KMS-11 (cell line): Measurements from ENCODE around the gene B3GNT3.

Source experiments
- H2AFZ ChIP-seq: fragments of 200-600 bp; sonication (generic); 2 replicates; pipeline ENCODE4 v1.6.1; 2016; ENCODE audit warnings: antibody characterized with exemption, mixed run types, low read depth
- H3K27ac ChIP-seq: fragments of 200-600 bp; sonication (generic); 2 replicates; pipeline ENCODE4 v1.6.1; 2016; ENCODE audit warnings: mild to moderate bottlenecking, mixed run types
- H3K27me3 ChIP-seq: fragments of 200-600 bp; sonication (generic); 2 replicates; pipeline ENCODE4 v1.6.1; 2017; ENCODE audit warnings: mild to moderate bottlenecking, low read depth, mixed run types, moderate library complexity; ENCODE audit not compliant: insufficient read depth
- H3K36me3 ChIP-seq: fragments of 200-600 bp; sonication (generic); 2 replicates; pipeline ENCODE4 v1.6.1; 2017; ENCODE audit warnings: mild to moderate bottlenecking, mixed run types; ENCODE audit not compliant: insufficient read depth
- H3K4me1 ChIP-seq: fragments of 200-600 bp; sonication (generic); 2 replicates; pipeline ENCODE4 v1.6.1; 2016; ENCODE audit warnings: mild to moderate bottlenecking, low read depth, mixed run types; ENCODE audit not compliant: poor library complexity, severe bottlenecking
- H3K4me2 ChIP-seq: fragments of 200-600 bp; sonication (generic); 2 replicates; pipeline ENCODE4 v1.7.0; 2016; ENCODE audit warnings: mild to moderate bottlenecking, mixed run types
- H3K4me3 ChIP-seq: fragments of 200-600 bp; sonication (generic); IDR thresholded peaks from 2 replicates; pipeline ENCODE4 v1.6.1; 2017; ENCODE audit warnings: low read depth, low read length, mixed read lengths; ENCODE audit not compliant: insufficient read depth
- H3K79me2 ChIP-seq: fragments of 200-600 bp; sonication (generic); 2 replicates; pipeline ENCODE4 v1.6.1; 2016; ENCODE audit warnings: low read depth, mixed run types; ENCODE audit not compliant: insufficient read depth
- H3K9ac ChIP-seq: fragments of 200-600 bp; sonication (generic); 2 replicates; pipeline ENCODE4 v1.6.1; 2016; ENCODE audit warnings: mild to moderate bottlenecking, mixed run types
- H4K20me1 ChIP-seq: fragments of 200-600 bp; sonication (generic); 2 replicates; pipeline ENCODE4 v1.6.1; 2016; ENCODE audit warnings: mild to moderate bottlenecking, mixed run types; ENCODE audit not compliant: insufficient read depth
- CTCF ChIP-seq: fragments of 200-600 bp; sonication (generic); conservative IDR thresholded peaks from 2 replicates; pipeline ENCODE4 v1.6.1; 2017; ENCODE audit warnings: low read depth, mild to moderate bottlenecking, antibody characterized with exemption, low read length, moderate library complexity, mixed read lengths

B3GNT3 gene

GRCh38 chr19:17751103-17751911 lies 43.6 kb upstream of the B3GNT3 start, which contains the start of gene FCHO1:
TSS of gene FCHO1 (plus strand) at chr19:17751477. CDS start at chr19:17755165, 3,688 bp downstream.
- H3K36me3 ChIP-seq: no peaks in the 10 kb centered on the region
- H4K20me1 ChIP-seq: no peaks in the 10 kb centered on the region
- no peaks in the 10 kb centered on the region for H3K27me3 ChIP-seq
- H3K79me2 ChIP-seq: peaks cover 11% of the 10 kb centered on the region; the same call in 1 of the 2 replicates
- H3K4me3 ChIP-seq: no peak within 1 kb of the TSS
- H3K4me1 ChIP-seq: peaks cover 49% of the 10 kb centered on the region
- TF ChIP-seq CTCF: no peak
- peak within 1 kb of the TSS; percentile 99 for H3K4me2 ChIP-seq
- H2AFZ ChIP-seq: peak within 1 kb of the TSS; percentile 85
- peak within 1 kb of the TSS; percentile 88 for H3K9ac ChIP-seq
- peak within 1 kb of the TSS; percentile 86 for H3K27ac ChIP-seq

- H3K9ac ChIP-seq: peak overlapping the region; percentile 88
- H3K4me1 ChIP-seq: peaks cover 49% of the 10 kb centered on the region
- H3K27me3 ChIP-seq: no peaks in the 10 kb centered on the region
- peak overlapping the region; percentile 85 for H2AFZ ChIP-seq
- peak overlapping the region; percentile 99 for H3K4me2 ChIP-seq
- peak overlapping the region; percentile 86 for H3K27ac ChIP-seq
- no peaks in the 10 kb centered on the region for H4K20me1 ChIP-seq
- no peaks in the 10 kb centered on the region for H3K36me3 ChIP-seq
- TF ChIP-seq CTCF: no peak
- peaks cover 11% of the 10 kb centered on the region; the same call in 1 of the 2 replicates for H3K79me2 ChIP-seq
- H3K4me3 ChIP-seq: no peak overlapping the region
Measured at GRCh38 chr19:17751912-17752273, 43.0 kb upstream of the B3GNT3 start.

GRCh38 chr19:17752865-17753639 lies 41.9 kb upstream of the B3GNT3 start:
- peaks cover 11% of the 10 kb centered on the region; the same call in 1 of the 2 replicates for H3K79me2 ChIP-seq
- H3K27ac ChIP-seq: no peak overlapping the region
- no peak overlapping the region for H2AFZ ChIP-seq
- no peak overlapping the region for H3K4me2 ChIP-seq
- no peak overlapping the region for H3K9ac ChIP-seq
- no peak overlapping the region for H3K4me3 ChIP-seq
- no peak for TF ChIP-seq CTCF
- H4K20me1 ChIP-seq: no peaks in the 10 kb centered on the region
- no peaks in the 10 kb centered on the region for H3K27me3 ChIP-seq
- peaks cover 44% of the 10 kb centered on the region for H3K4me1 ChIP-seq
- H3K36me3 ChIP-seq: no peaks in the 10 kb centered on the region

- H3K27me3 ChIP-seq: no peaks in the 10 kb centered on the region
- H3K36me3 ChIP-seq: no peaks in the 10 kb centered on the region
- no peak overlapping the region for H2AFZ ChIP-seq
- TF ChIP-seq CTCF: no peak
- H3K4me1 ChIP-seq: peaks cover 44% of the 10 kb centered on the region
- H3K79me2 ChIP-seq: peaks cover 11% of the 10 kb centered on the region; the same call in 1 of the 2 replicates
- H3K9ac ChIP-seq: no peak overlapping the region
- no peak overlapping the region for H3K4me3 ChIP-seq
- no peak overlapping the region for H3K4me2 ChIP-seq
- H4K20me1 ChIP-seq: no peaks in the 10 kb centered on the region
- H3K27ac ChIP-seq: no peak overlapping the region
Measured at GRCh38 chr19:17753976-17754375, 41.0 kb upstream of the B3GNT3 start.
